K562 (cell line): Measurements from ENCODE around the gene CPED1. TPM values are rescaled to one million over a fixed set of nuclear protein-coding genes. Genes with fewer than 3 reads are reported as not detected.

Source experiments
- AFF1 ChIP-seq, 2 experiments: fragments of 450-650 bp; IDR thresholded peaks; 2 replicates each; pipeline ENCODE4 v1.6.1; 2018; ENCODE audit warnings: mild to moderate bottlenecking in 2 of 2, low read depth in 1 of 2; ENCODE audit not compliant: partially characterized antibody in 2 of 2
- GTF2A2 ChIP-seq: IDR thresholded peaks from 2 replicates; pipeline ENCODE4 v1.6.1; 2016; ENCODE audit warnings: mild to moderate bottlenecking, missing genetic modification characterization, missing compliant biosample characterization
- MECOM ChIP-seq: fragments of 250-450 bp; sonication (Bioruptor Pico); IDR thresholded peaks from 2 replicates; pipeline ENCODE4 v1.8.0; 2022; ENCODE audit warnings: inconsistent platforms
- TGIF2 ChIP-seq: sonication (generic); formaldehyde crosslinking; IDR thresholded peaks from 2 replicates; pipeline ENCODE4 v1.8.1; 2022; ENCODE audit warnings: mild to moderate bottlenecking, missing genetic modification reagents, moderate library complexity
- polyA plus RNA-seq, 8 experiments: library from polyadenylated mRNA; depleted of rRNA in 4 of 8; stranded (reverse) in 5 of 8; unstranded in 3 of 8; fragments of >200 nt; fragmentation: Nextera tagmentation in 2 of 8; fragmentation: Illumina TruSeq in 1 of 8; extraction: Ambion mirVana in 2 of 8; extraction: Trizol in 1 of 8; gene quantifications; 2 replicates each; pipeline versions ENCODE4 v1.2.1 to v1.2.3, GENCODE V29; 2011 to 2014; ENCODE audit warnings: inconsistent platforms in 1 of 8, missing spikeins in 1 of 8
- total RNA-seq, 7 experiments: library from RNA; depleted of rRNA in 6 of 7; stranded (reverse); fragments of >200 nt in 6 of 7; fragmentation: Illumina TruSeq in 2 of 7; extraction: Trizol in 2 of 7; gene quantifications; 2 replicates each; pipeline versions ENCODE4 v1.2.1 to v1.2.3, GENCODE V29; 2011 to 2021; ENCODE audit warnings: low replicate concordance in 1 of 7

CPED1 gene
- total and polyA plus RNA-seq, 9 of the 15 experiments (the other 6 are each of a cell fraction or from before 2014, with no cell fraction given) = 195 to 393 (median 290) TPM

- TF ChIP-seq AFF1 (IDR thresholded peaks at IDR 0.05; ENCODE audit: low read depth in 1 of 2, partially characterized antibody in 2 of 2) = peak in 1 of 2 experiments; percentile 35
- TF ChIP-seq MECOM (CRISPR knock-in tag) = no peak
- TF ChIP-seq GTF2A2 = no peak
- TF ChIP-seq TGIF2 (CRISPR knock-in tag) = no peak
Measured at GRCh38 chr7:121278120-121279021, 289.9 kb downstream of the CPED1 start (continued).
